K562 (cell line): ENCODE data around the gene RPS10. TPM values are rescaled to one million over a fixed set of nuclear protein-coding genes. Genes with fewer than 3 reads are reported as not detected.

ENCODE experiments used
- AFF4 ChIP-seq: sonication (generic); formaldehyde crosslinking; IDR thresholded peaks from 2 replicates; pipeline ENCODE4 v1.8.0; 2023; ENCODE audit warnings: mild to moderate bottlenecking, missing genetic modification reagents
- CLOCK ChIP-seq: fragments of 250-450 bp; sonication (Bioruptor Pico); IDR thresholded peaks from 2 replicates; pipeline ENCODE4 v1.4.0; 2020; ENCODE audit warnings: mild to moderate bottlenecking, moderate library complexity, borderline replicate concordance
- FOXA3 ChIP-seq, 2 experiments: fragments of 450-650 bp in 1 of 2; sonication (generic) in 1 of 2; formaldehyde crosslinking; IDR thresholded peaks in 1 of 2; conservative IDR thresholded peaks in 1 of 2; 2 replicates each; pipeline versions ENCODE4 v1.4.0 to v1.8.0; 2020 to 2022; ENCODE audit warnings: mild to moderate bottlenecking in 2 of 2, missing genetic modification reagents in 1 of 2
- FOXO4 ChIP-seq: fragments of 450-650 bp; formaldehyde crosslinking; IDR thresholded peaks from 2 replicates; pipeline ENCODE4 v1.4.0; 2020; ENCODE audit warnings: mild to moderate bottlenecking, moderate library complexity
- GABPA ChIP-seq: fragments of 200-800 bp; sonication (Bioruptor generic); conservative IDR thresholded peaks from 2 replicates; pipeline ENCODE4 v1.6.1; 2016; ENCODE audit warnings: low read depth, missing genetic modification characterization, missing compliant biosample characterization
- HDAC2 ChIP-seq: fragments of 450-650 bp; IDR thresholded peaks from 2 replicates; pipeline ENCODE4 v1.6.1; 2016; ENCODE audit warnings: mild to moderate bottlenecking
- MTA1 ChIP-seq: fragments of 450-650 bp; IDR thresholded peaks from 2 replicates; pipeline ENCODE4 v1.6.1; 2017; ENCODE audit warnings: borderline replicate concordance
- NCOA6 ChIP-seq: fragments of 450-650 bp; IDR thresholded peaks from 2 replicates; pipeline ENCODE4 v1.6.1; 2017; ENCODE audit warnings: mild to moderate bottlenecking
- NCOR1 ChIP-seq: fragments of 450-650 bp; IDR thresholded peaks from 2 replicates; pipeline ENCODE4 v1.6.1; 2016; ENCODE audit warnings: mild to moderate bottlenecking, moderate library complexity
- SIN3B ChIP-seq: fragments of 450-650 bp; IDR thresholded peaks from 2 replicates; pipeline ENCODE4 v1.6.1; 2017; ENCODE audit warnings: low read depth, mild to moderate bottlenecking, moderate library complexity
- SREBF2 ChIP-seq: sonication (generic); formaldehyde crosslinking; IDR thresholded peaks from 2 replicates; pipeline ENCODE4 v1.4.0; 2020; ENCODE audit warnings: mild to moderate bottlenecking, missing genetic modification reagents
- TCF7L2 ChIP-seq: fragments of 150-350 bp; IDR thresholded peaks from 2 replicates; pipeline ENCODE4 v1.6.1; 2016; ENCODE audit warnings: low read depth, mild to moderate bottlenecking, low read length, moderate library complexity
- TEAD1 ChIP-seq, 2 experiments: fragments of 450-650 bp in 1 of 2; sonication (generic) in 1 of 2; formaldehyde crosslinking; IDR thresholded peaks; 2 replicates each; pipeline versions ENCODE4 v1.4.0 to v1.8.0; 2020 to 2022; ENCODE audit warnings: mild to moderate bottlenecking in 2 of 2, missing genetic modification reagents in 1 of 2
- TRIM24 ChIP-seq, 2 experiments: fragments of 450-650 bp; IDR thresholded peaks; 2 replicates each; pipeline ENCODE4 v1.6.1; 2016
- YY1 ChIP-seq, 3 experiments: IDR thresholded peaks; 2 replicates each; pipeline ENCODE4 v1.6.1; 2011; ENCODE audit warnings: low read length in 2 of 3, mild to moderate bottlenecking in 2 of 3, moderate library complexity in 2 of 3, borderline replicate concordance in 1 of 3, control low read depth in 1 of 3, low read depth in 1 of 3; ENCODE audit not compliant: insufficient read depth in 3 of 3, insufficient replicate concordance in 2 of 3, control insufficient read depth in 1 of 3, insufficient read length in 1 of 3; ENCODE audit errors: extremely low read depth in 1 of 3
- ZFP36 ChIP-seq: fragments of 150-350 bp; IDR thresholded peaks from 2 replicates; pipeline ENCODE4 v1.6.1; 2018; ENCODE audit warnings: low read length, low read depth; ENCODE audit not compliant: partially characterized antibody
- ZNF165 ChIP-seq: fragments of 250-450 bp; sonication (Bioruptor Pico); IDR thresholded peaks from 2 replicates; pipeline ENCODE4 v1.4.0; 2020; ENCODE audit warnings: borderline replicate concordance
- ZNF347 ChIP-seq: fragments of 450-650 bp; formaldehyde crosslinking; IDR thresholded peaks from 2 replicates; pipeline ENCODE4 v1.4.0; 2020; ENCODE audit warnings: low read depth, mild to moderate bottlenecking, moderate library complexity
- polyA plus RNA-seq, 8 experiments: library from polyadenylated mRNA; depleted of rRNA in 4 of 8; stranded (reverse) in 5 of 8; unstranded in 3 of 8; fragments of >200 nt; fragmentation: Nextera tagmentation in 2 of 8; fragmentation: Illumina TruSeq in 1 of 8; extraction: Ambion mirVana in 2 of 8; extraction: Trizol in 1 of 8; gene quantifications; 2 replicates each; pipeline versions ENCODE4 v1.2.1 to v1.2.3, GENCODE V29; 2011 to 2014; ENCODE audit warnings: inconsistent platforms in 1 of 8, missing spikeins in 1 of 8
- total RNA-seq, 7 experiments: library from RNA; depleted of rRNA in 6 of 7; stranded (reverse); fragments of >200 nt in 6 of 7; fragmentation: Illumina TruSeq in 2 of 7; extraction: Trizol in 2 of 7; gene quantifications; 2 replicates each; pipeline versions ENCODE4 v1.2.1 to v1.2.3, GENCODE V29; 2011 to 2021; ENCODE audit warnings: low replicate concordance in 1 of 7

Gene RPS10
- total and polyA plus RNA-seq, 9 of the 15 experiments (the other 6 are each of a cell fraction or from before 2014, with no cell fraction given): 2,680 to 5,251 (median 3,876) TPM

GRCh38 chr6:34392497-34393190 lies 33.2 kb downstream of the RPS10 start, which contains the start of gene NUDT3 (continued):
- TF ChIP-seq NCOR1 (no peak), HDAC2 (peak; percentile 89), NCOA6 (no peak), ZNF165 (CRISPR knock-in tag) (no peak), ZFP36 (no peak), YY1 (IDR thresholded peaks at IDR 0.05; ENCODE audit: borderline replicate concordance in 1 of 3, control insufficient read depth in 1 of 3, extremely low read depth in 1 of 3, insufficient read depth in 3 of 3, insufficient read length in 1 of 3, insufficient replicate concordance in 2 of 3, low read depth in 1 of 3, low read length in 2 of 3) (peak; percentile 91 to 99 (median 98)), TEAD1 (CRISPR knock-in tag; IDR thresholded peaks at IDR 0.05) (peak in 1 of 2 experiments; percentile 48; a peak in 1 of 4 replicates), AFF4 (CRISPR knock-in tag) (no peak; the same call in 1 of the 2 replicates), TRIM24 (IDR thresholded peaks at IDR 0.05) (peak in 1 of 2 experiments; percentile 68; a peak in 1 of 4 replicates), FOXO4 (CRISPR knock-in tag) (no peak), FOXA3 (CRISPR knock-in tag; conservative IDR thresholded peaks at IDR 0.05 in 1 of 2, IDR thresholded peaks at IDR 0.05 in 1 of 2) (no peak), CLOCK (CRISPR knock-in tag) (0 out of 2 replicates have a peak, but pooled peaks have one; percentile 5), ZNF347 (no peak), MTA1 (peak; percentile 89), SIN3B (peak; percentile 75), TCF7L2 (no peak), GABPA (tag) (no peak), SREBF2 (CRISPR knock-in tag) (no peak)
